ENCODE measurements around the gene HERC3. TPM values are rescaled to one million over a fixed set of nuclear protein-coding genes. Genes with fewer than 3 reads are reported as not detected.

The HERC3 gene
- total and polyA plus RNA-seq, 2 donors from 2014 or later, result 6.3 to 58.4 TPM

DNA sequence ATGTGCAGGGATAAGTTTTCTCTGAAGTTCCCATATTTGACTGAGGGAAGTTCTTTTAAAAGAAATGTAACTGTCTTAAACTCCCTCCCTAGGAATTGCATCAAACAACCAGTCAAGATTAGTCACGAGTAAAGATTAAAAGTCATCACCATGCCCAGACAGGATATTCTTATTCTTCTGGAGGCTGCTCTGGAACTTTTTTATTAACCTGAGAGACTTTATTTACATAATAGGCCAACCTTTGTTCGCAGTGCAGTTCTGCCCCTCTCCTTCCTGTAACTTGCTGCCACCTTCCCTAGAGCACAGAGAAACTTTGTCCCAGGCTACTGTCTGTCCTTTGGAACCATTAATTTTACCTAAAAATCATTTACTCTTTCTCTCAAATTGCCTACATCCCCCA lies 9.8 kb upstream of the HERC3 start:
- intact Hi-C loops (cut with DNase I), result no loop called here
- no peak overlapping the region for H3K9ac ChIP-seq (ENCODE audit: low read length in 3 of 3)
- no peak overlapping the region for H3K4me3 ChIP-seq (ENCODE audit: low read length in 3 of 3)
- H3K4me1 ChIP-seq (ENCODE audit: control insufficient read depth in 2 of 3, insufficient read depth in 2 of 3, low read depth in 1 of 3, low read length in 3 of 3), result no peaks in the 10 kb centered on the region
- no peaks in the 10 kb centered on the region for H3K36me3 ChIP-seq (ENCODE audit: control insufficient read depth in 2 of 3, insufficient read depth in 3 of 3, low read length in 3 of 3)
- no peaks in the 10 kb centered on the region for H3K9me3 ChIP-seq (ENCODE audit: control insufficient read depth in 2 of 3, insufficient read depth in 1 of 3, low read length in 3 of 3)
- FAIRE-seq (no peak), DNase-seq (no peak)
- H3K27ac ChIP-seq (ENCODE audit: low read depth in 2 of 2, low read length in 2 of 2), result no peak overlapping the region
- H3K27me3 ChIP-seq (ENCODE audit: control insufficient read depth, insufficient read depth, low read length), result no peaks in the 10 kb centered on the region
- TF ChIP-seq, protein P1, sequence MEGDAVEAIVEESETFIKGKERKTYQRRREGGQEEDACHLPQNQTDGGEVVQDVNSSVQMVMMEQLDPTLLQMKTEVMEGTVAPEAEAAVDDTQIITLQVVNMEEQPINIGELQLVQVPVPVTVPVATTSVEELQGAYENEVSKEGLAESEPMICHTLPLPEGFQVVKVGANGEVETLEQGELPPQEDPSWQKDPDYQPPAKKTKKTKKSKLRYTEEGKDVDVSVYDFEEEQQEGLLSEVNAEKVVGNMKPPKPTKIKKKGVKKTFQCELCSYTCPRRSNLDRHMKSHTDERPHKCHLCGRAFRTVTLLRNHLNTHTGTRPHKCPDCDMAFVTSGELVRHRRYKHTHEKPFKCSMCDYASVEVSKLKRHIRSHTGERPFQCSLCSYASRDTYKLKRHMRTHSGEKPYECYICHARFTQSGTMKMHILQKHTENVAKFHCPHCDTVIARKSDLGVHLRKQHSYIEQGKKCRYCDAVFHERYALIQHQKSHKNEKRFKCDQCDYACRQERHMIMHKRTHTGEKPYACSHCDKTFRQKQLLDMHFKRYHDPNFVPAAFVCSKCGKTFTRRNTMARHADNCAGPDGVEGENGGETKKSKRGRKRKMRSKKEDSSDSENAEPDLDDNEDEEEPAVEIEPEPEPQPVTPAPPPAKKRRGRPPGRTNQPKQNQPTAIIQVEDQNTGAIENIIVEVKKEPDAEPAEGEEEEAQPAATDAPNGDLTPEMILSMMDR (IDR thresholded peaks at IDR 0.05; ENCODE audit: borderline replicate concordance, extremely low read depth, insufficient read depth), result no peak

DNA sequence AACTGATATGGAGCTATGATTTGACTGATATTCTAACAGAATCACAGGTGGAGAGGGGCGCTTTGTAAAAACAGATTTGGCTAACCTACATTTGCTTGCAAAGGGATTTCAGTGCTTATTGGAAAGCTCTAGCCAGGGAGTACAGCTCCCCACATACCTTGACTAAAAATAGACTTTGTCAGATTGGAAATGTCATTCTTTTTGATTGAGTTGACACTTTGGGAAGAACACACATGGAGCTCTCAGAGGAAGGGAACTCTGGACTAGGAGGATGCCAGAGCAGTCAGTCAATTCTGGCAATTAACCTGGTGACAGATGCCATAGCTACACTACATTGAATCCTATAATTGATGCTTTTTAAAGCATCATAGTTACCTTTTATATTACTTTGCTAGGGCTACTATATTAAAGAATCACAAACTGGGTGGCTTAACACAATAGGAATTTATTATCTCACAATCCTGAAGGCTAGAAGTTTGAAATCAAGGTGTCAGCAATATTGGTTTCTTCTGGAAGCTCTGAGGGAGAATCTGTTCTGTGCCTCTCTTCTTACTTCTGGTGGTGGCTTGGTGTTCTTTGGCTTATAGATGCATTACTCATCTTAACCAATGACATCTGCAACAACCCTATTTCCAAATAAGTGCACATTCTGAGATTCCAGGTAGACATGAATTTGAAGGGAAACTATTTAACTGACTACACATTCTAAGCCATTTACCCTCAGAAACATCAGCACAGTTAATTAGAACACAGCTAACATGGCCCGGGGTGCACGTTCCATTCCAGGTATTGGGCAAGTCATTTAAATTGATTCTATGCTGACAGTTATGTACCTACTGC lies 8.4 kb upstream of the HERC3 start:
- no peak for FAIRE-seq
- intact Hi-C loops (cut with DNase I), result no loop called here
- TF ChIP-seq, protein P1 (IDR thresholded peaks at IDR 0.05; ENCODE audit: borderline replicate concordance, extremely low read depth, insufficient read depth), result no peak

DNA sequence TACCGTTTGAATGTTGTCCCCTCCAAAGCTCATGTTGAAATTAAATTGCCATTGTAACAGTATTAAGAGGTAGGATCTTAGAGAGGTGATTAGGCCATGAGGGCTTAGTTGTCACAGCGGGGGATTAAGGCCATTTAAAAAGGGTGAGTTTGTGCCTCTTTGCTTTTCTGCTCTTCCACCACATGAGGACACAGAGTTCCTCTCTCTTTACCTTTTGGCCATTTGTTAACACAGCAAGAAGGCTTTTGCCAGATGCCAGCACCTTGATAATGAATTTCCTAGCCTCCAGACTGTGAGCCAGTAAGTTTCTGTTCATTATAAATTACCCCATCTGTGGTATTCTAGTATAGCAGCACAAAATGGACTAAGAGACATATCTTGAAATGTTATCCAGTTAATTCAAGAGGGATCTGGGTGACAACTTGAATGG lies 7.8 kb upstream of the HERC3 start:
- DNase-seq (no peak), FAIRE-seq (no peak)
- no peaks in the 10 kb centered on the region for H3K4me1 ChIP-seq (ENCODE audit: control insufficient read depth in 2 of 3, insufficient read depth in 2 of 3, low read depth in 1 of 3, low read length in 3 of 3)
- TF ChIP-seq, protein P1 (IDR thresholded peaks at IDR 0.05; ENCODE audit: borderline replicate concordance, extremely low read depth, insufficient read depth), result no peak
- intact Hi-C loops (cut with DNase I), result no loop called here
- H3K27me3 ChIP-seq (ENCODE audit: control insufficient read depth, insufficient read depth, low read length), result no peaks in the 10 kb centered on the region
- no peaks in the 10 kb centered on the region for H3K36me3 ChIP-seq (ENCODE audit: control insufficient read depth in 2 of 3, insufficient read depth in 3 of 3, low read length in 3 of 3)
- no peak overlapping the region for H3K9ac ChIP-seq (ENCODE audit: low read length in 3 of 3)
- H3K9me3 ChIP-seq (ENCODE audit: control insufficient read depth in 2 of 3, insufficient read depth in 1 of 3, low read length in 3 of 3), result no peaks in the 10 kb centered on the region
- H3K27ac ChIP-seq (ENCODE audit: low read depth in 2 of 2, low read length in 2 of 2), result no peak overlapping the region
- H3K4me3 ChIP-seq (ENCODE audit: low read length in 3 of 3), result no peak overlapping the region

More for the DNA sequence above, 8.4 kb upstream of the HERC3 start:
- Histone ChIP-seq H3K36me3 (ENCODE audit: control insufficient read depth in 2 of 3, insufficient read depth in 3 of 3, low read length in 3 of 3) (no peaks in the 10 kb centered on the region), H3K4me3 (ENCODE audit: low read length in 3 of 3) (no peak overlapping the region), H3K27ac (ENCODE audit: low read depth in 2 of 2, low read length in 2 of 2) (no peak overlapping the region), H3K4me1 (ENCODE audit: control insufficient read depth in 2 of 3, insufficient read depth in 2 of 3, low read depth in 1 of 3, low read length in 3 of 3) (no peaks in the 10 kb centered on the region), H3K9ac (ENCODE audit: low read length in 3 of 3) (no peak overlapping the region), H3K9me3 (ENCODE audit: control insufficient read depth in 2 of 3, insufficient read depth in 1 of 3, low read length in 3 of 3) (no peaks in the 10 kb centered on the region), H3K27me3 (ENCODE audit: control insufficient read depth, insufficient read depth, low read length) (no peaks in the 10 kb centered on the region)
- DNase-seq, result no peak

Measured in kidney (tissue), 14 donors.